GM08714 (cell line): ENCODE results near the gene RNF123.

ENCODE experiments used
- H3K4me3 ChIP-seq: fragments of 200-500 bp; sonication (Bioruptor generic); 2 replicates; pipeline ENCODE4 v1.5.1; 2014; ENCODE audit warnings: mild to moderate bottlenecking, low read length, inconsistent platforms
- ZNF274 ChIP-seq: IDR thresholded peaks from 2 replicates; pipeline ENCODE4 v1.6.1; 2012; ENCODE audit warnings: mild to moderate bottlenecking, low read depth, low read length

RNF123 gene

DNA sequence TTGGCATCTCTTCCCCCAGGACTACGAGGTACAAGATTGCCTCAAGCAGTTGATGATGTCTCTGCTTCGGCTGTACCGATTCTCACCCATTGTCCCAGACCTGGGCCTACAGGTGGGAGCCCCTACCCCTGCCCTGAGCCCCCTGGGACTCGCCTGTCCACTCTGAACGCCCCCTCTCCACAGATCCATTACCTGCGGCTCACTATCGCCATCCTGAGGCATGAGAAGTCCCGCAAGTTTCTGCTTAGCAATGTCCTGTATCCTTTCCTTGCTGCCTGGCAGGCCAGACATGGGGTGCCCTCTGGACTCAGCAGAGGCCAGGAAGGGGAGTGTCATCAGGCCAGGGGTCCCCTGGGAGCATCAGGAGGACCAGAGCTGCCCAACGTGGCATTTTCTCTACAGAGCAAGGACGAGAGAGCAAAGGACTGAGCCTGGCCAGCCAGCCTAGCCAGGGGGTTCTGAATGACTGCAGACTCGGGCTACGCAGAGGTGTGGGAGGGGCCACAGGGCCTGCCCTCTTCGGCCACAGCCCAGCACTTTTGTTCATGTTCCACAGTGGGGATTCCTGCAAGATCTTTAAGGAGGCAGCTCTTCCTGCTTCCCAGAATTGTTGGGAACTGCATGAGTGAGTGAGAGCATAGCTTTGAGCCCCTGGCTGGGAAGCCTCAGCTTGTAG, 11.2 kb downstream of the RNF123 start:
- no peak for TF ChIP-seq ZNF274
- H3K4me3 ChIP-seq, result no peak overlapping the region

DNA sequence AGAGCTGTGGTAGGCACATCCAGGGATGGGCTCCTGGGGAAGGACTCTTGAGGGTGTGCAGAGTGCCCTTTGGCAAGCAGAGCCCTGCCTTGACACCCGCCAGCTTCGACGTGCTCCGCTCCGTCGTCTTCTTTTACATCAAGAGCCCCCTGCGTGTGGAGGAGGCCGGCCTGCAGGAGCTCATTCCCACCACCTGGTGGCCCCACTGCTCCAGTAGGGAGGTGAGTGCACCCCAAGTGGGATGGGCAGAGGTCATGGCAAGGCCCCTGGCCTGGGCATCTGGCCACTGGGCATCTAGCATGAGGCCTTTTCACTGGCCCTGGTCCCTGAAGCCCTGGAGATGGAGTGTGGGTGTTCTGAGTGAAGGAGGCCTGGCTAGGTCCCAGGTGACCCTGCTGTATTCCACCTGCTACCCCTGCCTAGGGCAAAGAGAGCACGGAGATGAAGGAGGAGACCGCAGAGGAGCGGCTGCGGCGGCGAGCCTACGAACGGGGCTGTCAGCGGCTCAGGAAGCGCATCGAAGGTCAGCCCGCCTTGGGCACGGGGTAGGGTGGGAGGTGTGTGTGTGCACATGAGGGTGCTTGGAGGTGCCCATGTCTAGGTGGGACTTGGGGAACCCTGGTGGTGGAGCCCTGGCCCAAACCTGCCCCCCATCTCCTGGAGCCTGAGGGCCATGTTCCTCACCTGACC, 12.2 kb downstream of the RNF123 start:
- no peak for TF ChIP-seq ZNF274

DNA sequence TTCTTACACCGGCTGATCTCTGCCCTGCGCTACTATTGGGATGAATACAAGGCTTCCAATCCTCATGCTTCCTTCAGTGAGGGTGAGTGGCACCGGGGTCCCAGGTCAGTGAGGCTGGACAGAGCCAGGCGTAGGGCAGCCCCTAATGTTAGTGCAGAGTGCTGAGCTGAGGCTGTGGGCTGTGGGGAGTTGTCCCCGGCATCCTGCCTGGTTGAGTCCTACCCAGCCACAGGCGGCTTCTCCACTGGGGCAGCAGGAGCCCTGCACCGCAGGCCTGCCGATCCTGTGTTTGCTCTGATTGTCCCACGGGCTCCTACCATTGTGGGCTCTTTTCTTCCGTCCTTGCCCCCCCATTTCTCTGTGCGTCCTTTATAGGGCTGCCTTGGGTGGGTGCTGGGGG, 13.3 kb downstream of the RNF123 start:
- no peak for TF ChIP-seq ZNF274
- H3K4me3 ChIP-seq, result no peak overlapping the region

More for the DNA sequence above, 12.2 kb downstream of the RNF123 start:
- no peak overlapping the region for H3K4me3 ChIP-seq

DNA sequence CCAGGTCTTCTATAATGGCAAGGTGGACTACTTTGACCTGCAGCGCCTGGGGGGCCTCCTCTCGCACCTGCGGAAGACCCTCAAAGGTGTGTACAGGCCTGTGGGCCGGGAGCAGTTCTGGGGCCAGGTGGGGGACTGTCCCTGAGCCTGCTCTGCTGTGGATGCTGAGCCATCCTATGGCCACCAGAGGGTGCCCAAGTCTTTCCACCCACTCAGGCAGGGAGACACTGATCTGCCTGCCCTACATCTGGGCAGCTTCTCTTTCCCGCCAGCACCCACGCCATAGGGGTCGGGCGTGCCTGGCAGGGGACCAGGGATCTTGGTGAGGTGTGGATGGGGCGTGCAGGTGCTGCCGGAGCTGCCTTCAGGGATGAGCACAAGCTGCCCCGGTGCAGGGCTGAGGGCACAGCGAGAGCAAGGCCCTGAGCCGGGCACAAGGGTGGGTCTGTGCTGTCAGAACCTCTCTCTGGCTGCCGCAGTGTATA, 14.1 kb downstream of the RNF123 start:
- TF ChIP-seq ZNF274, result no peak
- no peak overlapping the region for H3K4me3 ChIP-seq

DNA sequence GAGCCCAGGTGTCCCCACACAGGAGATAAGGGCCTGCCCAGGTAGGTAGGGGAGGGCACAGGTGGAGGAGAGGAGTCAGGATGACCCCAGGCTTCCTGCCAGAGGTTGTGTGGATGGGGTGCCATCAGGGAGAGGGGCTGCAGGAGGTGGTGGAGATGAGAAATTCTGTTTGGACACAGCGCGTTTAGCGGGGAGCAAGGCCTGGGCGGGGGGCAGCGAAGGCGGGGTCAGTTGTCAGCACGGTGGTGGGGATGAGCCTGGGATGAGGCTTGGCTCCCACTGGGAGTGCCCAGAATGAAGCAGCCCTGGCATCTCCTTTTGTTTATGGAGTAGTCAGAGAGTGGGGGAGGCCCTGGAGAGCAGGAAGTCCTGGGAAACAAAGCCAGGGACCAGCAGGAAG, 14.6 kb downstream of the RNF123 start:
- no peak for TF ChIP-seq ZNF274
- no peak overlapping the region for H3K4me3 ChIP-seq

DNA sequence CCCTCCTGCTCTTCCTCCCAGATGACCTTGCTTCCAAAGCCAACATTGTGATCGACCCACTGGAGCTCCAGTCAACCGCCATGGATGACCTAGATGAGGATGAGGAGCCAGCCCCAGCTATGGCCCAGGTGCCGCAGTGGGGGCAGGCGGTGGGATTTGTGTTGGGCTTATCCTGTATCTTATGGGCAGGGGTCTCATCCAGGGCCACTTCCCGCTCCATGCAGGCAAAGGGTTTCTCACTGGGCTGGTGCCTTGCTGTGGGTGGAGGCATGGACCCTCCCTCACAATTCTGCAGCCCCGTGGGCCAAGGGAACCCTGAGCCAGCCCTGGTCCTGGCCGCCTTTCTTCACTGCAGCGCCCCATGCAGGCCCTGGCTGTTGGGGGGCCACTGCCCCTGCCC, 15.3 kb downstream of the RNF123 start:
- no peak for TF ChIP-seq ZNF274
- H3K4me3 ChIP-seq, result no peak overlapping the region

DNA sequence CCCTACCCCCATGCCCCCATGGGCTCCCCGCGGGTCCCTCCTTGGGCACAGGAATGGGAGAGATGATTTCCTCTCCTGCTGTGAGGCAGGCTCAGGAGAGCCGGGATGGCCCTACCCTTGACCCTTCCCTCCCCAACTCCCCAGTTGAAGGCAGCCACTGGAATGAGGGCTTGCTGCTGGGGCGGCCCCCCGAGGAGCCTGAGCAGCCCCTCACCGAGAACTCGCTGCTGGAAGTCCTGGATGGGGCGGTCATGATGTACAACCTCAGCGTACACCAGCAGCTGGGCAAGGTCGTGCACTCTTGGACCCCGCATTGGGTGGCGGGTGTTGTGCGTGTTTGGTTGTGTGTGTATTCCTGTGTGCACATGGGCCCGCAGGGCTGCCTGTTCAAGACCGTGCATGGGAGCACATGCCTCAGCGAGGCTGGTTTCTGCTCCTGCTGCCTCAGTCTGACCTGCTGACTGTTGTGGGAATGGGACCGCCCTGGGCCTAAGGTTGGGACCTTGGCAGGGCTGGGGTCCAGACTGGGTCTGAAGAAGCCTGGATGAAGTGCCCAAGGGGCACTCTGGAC, 16.1 kb downstream of the RNF123 start:
- no peak for TF ChIP-seq ZNF274
- no peak overlapping the region for H3K4me3 ChIP-seq

DNA sequence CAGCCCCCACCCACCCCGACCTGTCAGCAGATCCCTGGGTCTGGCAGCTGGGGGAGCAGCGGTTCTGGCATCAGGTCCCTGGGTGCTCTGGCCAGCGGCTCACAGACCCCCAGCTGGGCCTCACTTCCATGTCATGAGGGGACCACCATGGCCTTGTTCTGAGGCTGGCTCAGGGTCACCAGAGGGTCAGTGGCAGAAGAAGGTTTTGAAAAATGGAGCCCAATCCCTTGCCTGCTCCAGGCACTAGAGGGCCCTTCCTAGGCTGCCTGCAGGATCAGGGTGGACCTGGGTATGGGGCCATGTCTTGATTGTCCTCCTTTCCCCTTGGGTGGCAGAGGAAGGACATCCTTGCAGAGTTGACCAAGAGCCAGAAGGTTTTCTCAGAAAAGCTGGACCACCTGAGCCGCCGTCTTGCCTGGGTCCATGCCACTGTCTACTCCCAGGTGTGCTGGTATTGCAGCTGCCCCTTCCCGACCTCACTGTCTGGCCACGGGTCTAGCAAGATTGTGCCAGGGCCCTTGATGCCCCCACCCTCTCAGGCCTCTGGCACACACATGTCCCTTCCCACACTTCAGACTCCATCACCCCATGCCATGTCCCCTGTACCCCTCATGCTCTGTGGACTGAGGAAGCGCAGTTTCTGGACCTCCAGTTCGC, 17.2 kb downstream of the RNF123 start:
- H3K4me3 ChIP-seq, result no peak overlapping the region
- TF ChIP-seq ZNF274, result no peak

DNA sequence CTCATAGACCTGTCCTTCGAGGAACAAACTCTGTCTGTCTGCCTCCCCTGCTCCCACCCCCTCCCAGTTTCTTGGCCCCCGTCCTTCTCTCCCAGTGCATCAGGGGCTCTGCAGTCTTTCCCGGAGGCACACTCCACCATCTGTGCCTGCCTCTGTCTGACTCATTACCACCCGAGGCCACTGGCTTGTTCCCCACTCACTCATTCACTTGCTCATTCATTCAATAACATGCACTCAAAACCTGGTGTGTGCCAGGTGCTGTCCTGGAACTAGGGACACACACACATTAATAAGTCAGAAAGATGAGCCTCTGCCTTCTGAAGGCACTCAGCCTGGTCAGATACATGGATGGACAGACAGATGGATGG, 17.7 kb downstream of the RNF123 start:
- no peak overlapping the region for H3K4me3 ChIP-seq
- TF ChIP-seq ZNF274, result no peak

DNA sequence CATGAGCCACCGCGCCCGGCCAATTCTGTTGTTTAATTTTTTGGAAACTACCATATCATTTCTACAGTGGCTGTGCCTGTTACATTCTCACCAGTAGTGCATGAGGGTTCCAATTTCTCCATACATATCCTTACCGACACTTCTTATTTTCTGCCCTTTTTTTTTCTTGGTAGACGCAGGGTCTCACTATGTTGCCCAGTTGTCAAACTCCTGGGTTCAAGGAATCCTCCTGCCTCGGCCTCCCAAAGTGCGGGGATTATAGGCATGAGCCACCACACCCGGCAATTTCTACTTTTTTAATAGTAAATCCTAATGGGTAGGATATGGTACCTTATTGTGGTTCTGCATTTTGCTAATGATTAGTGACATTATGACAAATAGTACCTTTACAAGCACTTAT, 20.5 kb downstream of the RNF123 start:
- TF ChIP-seq ZNF274, result no peak
- no peak overlapping the region for H3K4me3 ChIP-seq

DNA sequence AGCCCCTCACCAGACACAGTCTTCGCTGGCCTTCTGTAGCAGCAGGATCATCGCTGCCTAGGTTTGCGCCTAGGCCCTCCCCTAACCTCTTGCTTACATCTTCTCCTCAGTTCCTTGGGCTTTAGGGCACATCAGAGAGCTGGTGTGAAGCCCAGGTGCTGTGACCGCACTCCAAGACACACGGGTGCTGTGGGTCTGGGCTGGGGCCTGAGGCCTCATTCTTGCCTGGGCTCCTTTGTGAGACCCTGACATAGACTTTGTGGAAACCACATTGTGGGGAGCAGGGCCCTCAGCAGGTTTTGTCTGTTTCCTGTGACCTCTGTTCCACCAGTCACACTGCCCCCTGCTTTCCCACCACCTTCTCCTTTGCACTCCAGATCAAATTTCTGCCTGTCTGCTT, 22.1 kb downstream of the RNF123 start:
- no peak for TF ChIP-seq ZNF274
- H3K4me3 ChIP-seq, result no peak overlapping the region

DNA sequence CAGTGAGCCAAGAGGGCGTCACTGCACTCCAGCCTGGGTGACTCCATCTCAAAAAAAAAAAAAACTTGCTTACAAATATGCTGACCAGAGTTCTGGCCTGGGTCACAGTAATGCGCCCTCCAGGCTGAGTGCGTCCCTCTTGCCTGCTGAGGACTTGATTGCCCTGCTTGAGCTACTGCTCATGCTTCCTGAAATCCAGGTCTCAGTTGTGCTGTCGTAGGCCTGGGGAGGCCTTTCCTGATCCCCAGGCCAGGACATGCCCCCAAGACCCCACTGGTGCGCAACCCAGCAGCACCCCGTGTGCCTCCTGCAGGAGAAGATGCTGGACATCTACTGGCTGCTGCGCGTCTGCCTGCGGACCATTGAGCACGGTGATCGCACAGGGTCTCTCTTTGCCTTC, 22.8 kb downstream of the RNF123 start:
- H3K4me3 ChIP-seq, result no peak overlapping the region
- TF ChIP-seq ZNF274, result no peak

DNA sequence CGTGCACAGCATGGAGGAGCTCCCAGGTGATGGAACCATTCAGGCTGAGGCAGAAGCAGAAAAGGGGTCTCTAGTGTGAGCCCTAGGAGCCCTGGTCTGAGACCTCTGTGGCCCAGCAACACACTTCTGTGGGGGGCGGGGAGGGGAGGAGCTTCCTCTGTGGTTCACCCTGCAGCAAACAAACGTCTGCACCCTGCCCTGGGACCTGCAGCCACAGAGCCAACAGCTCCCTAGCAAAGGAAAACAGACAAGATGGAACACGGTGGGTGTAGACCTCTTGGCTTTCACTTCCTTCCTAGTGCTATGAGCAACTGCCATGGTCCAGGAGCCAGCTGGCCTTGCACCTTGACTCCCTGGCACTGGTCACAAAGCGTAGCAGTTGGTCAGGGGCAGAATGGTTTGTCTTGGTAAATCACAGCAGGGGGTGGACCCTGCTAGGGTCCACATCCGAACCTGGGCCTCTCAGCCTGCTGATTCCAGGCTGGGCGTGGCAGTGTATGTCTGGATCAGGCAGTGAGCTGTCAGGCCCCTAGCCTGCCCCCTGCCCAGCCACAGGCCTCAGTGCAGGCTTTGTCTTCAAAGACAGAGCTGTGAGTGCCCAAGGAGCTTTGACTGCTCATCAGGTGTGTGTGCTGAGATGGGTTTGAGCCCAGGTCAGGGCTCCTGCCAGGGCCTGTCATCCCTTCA, 23.4 kb downstream of the RNF123 start:
- H3K4me3 ChIP-seq, result no peak overlapping the region
- TF ChIP-seq ZNF274, result no peak

DNA sequence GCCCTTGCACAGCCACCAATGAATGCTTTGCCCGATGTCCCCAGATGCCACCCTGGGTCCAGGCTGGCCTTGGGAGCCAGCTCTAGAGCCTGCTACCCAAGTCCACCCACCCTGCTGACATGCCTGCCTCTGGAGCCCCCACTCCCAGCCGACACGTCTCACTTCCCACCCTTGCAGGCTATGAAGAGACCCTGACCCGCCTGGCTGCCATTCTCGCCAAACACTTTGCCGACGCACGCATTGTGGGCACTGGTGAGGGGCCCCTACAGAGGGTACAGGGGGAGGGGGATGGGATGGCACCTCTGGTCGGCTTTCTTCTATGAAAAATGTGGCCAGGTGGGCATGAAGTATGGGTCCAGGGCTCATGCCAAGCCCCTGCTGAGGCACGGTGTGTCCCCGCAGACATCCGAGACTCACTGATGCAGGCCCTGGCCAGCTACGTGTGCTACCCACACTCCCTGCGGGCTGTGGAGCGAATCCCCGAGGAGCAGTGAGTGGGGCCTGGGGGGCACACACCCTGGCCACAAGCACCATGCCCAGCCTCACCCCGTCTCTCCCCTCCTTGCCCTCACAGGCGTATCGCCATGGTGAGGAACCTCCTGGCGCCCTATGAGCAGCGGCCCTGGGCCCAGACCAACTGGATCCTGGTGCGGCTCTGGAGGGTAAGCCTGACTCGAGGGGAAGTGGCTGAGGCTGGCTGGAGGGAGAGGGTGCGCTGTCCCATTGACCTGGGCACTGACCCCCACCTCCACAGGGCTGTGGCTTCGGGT, 24.2 kb downstream of the RNF123 start:
- no peak for TF ChIP-seq ZNF274
- H3K4me3 ChIP-seq, result no peak overlapping the region
